Nephron (organoid): ENCODE results near the gene ZAR1L.

ENCODE experiments used
- H3K27ac Mint-ChIP-seq, 3 experiments: 2 replicates each; pipeline ENCODE4 v1.8.0; 2020; ENCODE audit warnings: mixed read lengths in 3 of 3, mild to moderate bottlenecking in 2 of 3, moderate library complexity in 1 of 3
- H3K27me3 Mint-ChIP-seq: 2 replicates; pipeline ENCODE4 v1.8.0; 2021; ENCODE audit warnings: low read depth, mild to moderate bottlenecking, moderate library complexity, mixed read lengths
- H3K36me3 Mint-ChIP-seq: 2 replicates; pipeline ENCODE4 v1.8.0; 2020; ENCODE audit warnings: low read depth, mixed read lengths
- H3K4me1 Mint-ChIP-seq: 2 replicates; pipeline ENCODE4 v1.8.0; 2020; ENCODE audit warnings: mixed read lengths
- H3K4me3 Mint-ChIP-seq, 3 experiments: 2 replicates each; pipeline ENCODE4 v1.8.0; 2020; ENCODE audit warnings: mild to moderate bottlenecking in 3 of 3, mixed read lengths in 3 of 3, moderate library complexity in 2 of 3
- H3K9me3 Mint-ChIP-seq: 2 replicates; pipeline ENCODE4 v1.8.0; 2020; ENCODE audit warnings: mixed read lengths
- CTCF ChIP-seq, 3 experiments: fragments of 200-600 bp; sonication (generic); IDR thresholded peaks; one replicate each; pipeline ENCODE4 v1.5.0; 2021; ENCODE audit warnings: antibody characterized with exemption in 3 of 3; ENCODE audit not compliant: unreplicated experiment in 3 of 3

Gene ZAR1L

DNA sequence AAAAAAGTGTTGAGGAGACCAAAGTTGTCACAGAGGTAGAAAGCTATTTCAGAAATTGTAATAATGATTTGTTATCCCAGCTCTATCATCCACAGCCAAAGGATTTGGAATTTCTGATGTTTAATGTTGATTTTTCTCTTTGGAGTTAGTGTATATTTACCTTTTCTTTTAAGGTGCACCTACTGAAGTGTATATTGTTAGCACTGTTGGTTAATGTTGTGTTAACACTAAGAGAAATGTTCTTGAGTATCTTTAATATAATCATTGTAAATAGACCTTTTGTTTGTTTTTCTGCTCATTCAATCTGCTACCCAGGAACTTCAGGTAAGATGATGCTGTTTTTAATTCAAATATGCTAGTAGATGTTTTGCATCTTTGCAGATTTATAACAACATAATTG, 57.5 kb downstream of the ZAR1L start:
- Mint-ChIP-seq H3K9me3 (no peaks in the 10 kb centered on the region), H3K36me3 (no peaks in the 10 kb centered on the region), H3K4me1 (peaks cover 27% of the 10 kb centered on the region), H3K27me3 (no peaks in the 10 kb centered on the region), H3K27ac (no peak overlapping the region), H3K4me3 (no peak overlapping the region)
- no peak for TF ChIP-seq CTCF (IDR thresholded peaks at IDR 0.05; ENCODE audit: unreplicated experiment in 3 of 3)

DNA sequence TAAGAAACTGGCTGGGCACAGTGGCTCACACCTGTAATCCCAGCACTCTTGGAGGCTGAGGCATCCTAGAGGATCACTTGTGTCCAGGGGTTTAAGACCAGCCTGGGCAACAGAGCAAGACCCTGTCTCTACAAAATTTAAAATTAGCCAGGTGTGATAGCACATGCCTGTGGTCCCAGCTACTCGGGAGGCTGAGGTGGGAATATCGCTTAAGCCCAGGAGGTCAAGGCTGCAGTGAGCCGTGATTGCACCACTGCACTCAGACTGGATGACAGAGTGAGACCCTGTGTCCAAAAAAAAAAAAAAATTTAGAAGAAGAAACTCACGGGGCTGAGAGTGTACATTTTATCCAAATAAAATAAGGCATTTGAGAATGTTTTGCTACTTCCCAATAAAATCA, 58.9 kb downstream of the ZAR1L start:
- no peaks in the 10 kb centered on the region for H3K27me3 Mint-ChIP-seq
- H3K36me3 Mint-ChIP-seq = no peaks in the 10 kb centered on the region

DNA sequence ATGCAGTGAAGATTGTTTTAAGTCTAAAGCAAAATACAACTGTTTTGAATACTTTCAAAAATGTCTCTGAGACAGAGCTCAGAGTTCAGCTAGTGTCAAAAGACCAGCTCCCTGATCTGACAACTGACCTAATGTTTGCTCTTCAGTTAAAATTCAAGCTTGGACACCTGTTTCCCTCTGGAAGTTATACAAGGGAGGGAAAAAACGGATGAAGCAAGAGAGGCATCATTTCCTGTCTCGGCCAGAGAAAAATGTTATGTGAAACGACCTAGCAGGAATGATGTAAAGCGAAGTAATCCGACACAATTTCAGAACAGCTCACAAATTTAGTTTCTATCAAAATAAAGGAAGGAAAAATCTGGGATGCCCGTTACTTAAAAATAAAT, 59.4 kb downstream of the ZAR1L start:
- no peak overlapping the region for H3K4me3 Mint-ChIP-seq
- no peak for TF ChIP-seq CTCF (IDR thresholded peaks at IDR 0.05; ENCODE audit: unreplicated experiment in 3 of 3)
- no peaks in the 10 kb centered on the region for H3K9me3 Mint-ChIP-seq

More for the DNA sequence above, 58.9 kb downstream of the ZAR1L start:
- Mint-ChIP-seq H3K4me1 (peaks cover 16% of the 10 kb centered on the region), H3K9me3 (no peaks in the 10 kb centered on the region), H3K27ac (no peak overlapping the region), H3K4me3 (no peak overlapping the region)
- no peak for TF ChIP-seq CTCF (IDR thresholded peaks at IDR 0.05; ENCODE audit: unreplicated experiment in 3 of 3)

DNA sequence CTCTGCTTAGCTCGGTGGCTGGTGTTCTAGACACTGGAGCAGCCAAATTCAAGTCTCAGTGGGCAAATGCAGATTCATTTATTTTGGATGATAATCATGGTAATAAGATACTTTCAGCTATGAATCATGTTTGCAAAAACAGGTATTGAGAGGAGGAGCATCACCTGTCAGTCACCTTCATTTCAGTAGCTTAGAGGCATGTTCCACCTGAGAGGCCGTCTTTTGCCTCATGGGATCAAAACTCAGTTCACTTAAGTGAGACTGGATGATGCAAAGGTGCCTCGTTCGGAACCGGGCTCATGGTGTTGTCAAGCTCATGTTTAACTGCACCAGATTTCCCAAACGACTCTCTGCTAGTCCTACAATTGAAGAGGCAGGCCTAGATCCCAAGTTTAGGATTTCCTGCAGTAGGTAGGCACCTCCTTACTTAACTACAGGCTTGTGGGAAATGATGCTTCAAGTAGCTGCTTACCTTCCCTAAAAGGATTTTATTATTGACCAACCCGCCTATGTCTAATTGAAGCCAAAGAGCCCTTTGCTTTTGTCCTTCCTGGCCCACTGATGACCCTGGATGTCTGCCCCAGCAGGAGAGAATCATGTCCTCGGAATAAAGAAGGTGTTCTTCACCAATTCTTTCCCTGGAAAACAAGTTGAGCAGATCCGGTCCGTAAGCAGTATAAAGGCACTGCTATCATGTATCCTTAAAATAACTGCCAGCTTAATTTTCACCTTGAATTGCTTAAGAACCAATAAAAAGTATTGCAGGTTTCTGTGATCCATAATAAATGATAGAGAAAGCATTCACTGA, 60.0 kb downstream of the ZAR1L start:
- Mint-ChIP-seq H3K27me3 (no peaks in the 10 kb centered on the region), H3K36me3 (peaks cover 3% of the 10 kb centered on the region), H3K4me3 (no peak overlapping the region), H3K4me1 (peaks cover 8% of the 10 kb centered on the region), H3K27ac (no peak overlapping the region), H3K9me3 (no peaks in the 10 kb centered on the region)
- TF ChIP-seq CTCF (IDR thresholded peaks at IDR 0.05; ENCODE audit: unreplicated experiment in 3 of 3) = no peak

More for the DNA sequence above, 59.4 kb downstream of the ZAR1L start:
- Mint-ChIP-seq H3K27ac (no peak overlapping the region), H3K27me3 (no peaks in the 10 kb centered on the region), H3K36me3 (no peaks in the 10 kb centered on the region), H3K4me1 (peaks cover 11% of the 10 kb centered on the region)

GRCh38 chr13:32254416-32254815, 60.7 kb downstream of the ZAR1L start:
- H3K36me3 Mint-ChIP-seq = peaks cover 9% of the 10 kb centered on the region
- no peak overlapping the region for H3K27ac Mint-ChIP-seq
- H3K4me3 Mint-ChIP-seq = no peak overlapping the region
- H3K9me3 Mint-ChIP-seq = no peaks in the 10 kb centered on the region
- no peaks in the 10 kb centered on the region for H3K27me3 Mint-ChIP-seq
- H3K4me1 Mint-ChIP-seq = peaks cover 1% of the 10 kb centered on the region
- TF ChIP-seq CTCF (IDR thresholded peaks at IDR 0.05; ENCODE audit: unreplicated experiment in 3 of 3) = no peak

DNA sequence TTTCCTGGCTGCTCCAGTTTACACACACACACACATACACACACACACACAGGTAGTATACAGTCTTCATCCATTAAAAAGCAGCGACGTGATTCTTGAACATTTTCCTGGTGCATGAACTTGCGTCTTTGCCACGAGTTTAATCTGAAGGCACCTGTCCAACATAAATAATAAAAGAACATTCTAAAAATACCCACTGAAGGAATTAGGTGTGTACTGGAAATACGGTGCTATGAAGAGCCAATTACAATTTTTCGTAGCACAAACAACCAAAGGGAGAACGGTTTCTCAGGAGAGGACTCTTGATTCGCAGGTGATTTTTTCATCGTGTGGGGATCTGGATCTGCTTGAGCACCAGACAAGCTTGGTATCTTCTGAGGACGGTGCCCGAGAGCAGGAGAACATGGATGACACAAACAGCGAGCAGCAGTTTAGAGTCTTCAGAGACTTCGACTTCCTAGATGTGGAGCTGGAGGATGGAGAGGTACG, 61.2 kb downstream of the ZAR1L start:
- no peak overlapping the region for H3K27ac Mint-ChIP-seq
- no peak for TF ChIP-seq CTCF (IDR thresholded peaks at IDR 0.05; ENCODE audit: unreplicated experiment in 3 of 3)
- no peaks in the 10 kb centered on the region for H3K27me3 Mint-ChIP-seq
- H3K4me3 Mint-ChIP-seq = no peak overlapping the region
- no peaks in the 10 kb centered on the region for H3K4me1 Mint-ChIP-seq
- H3K9me3 Mint-ChIP-seq = no peaks in the 10 kb centered on the region
- peaks cover 12% of the 10 kb centered on the region for H3K36me3 Mint-ChIP-seq
